Measurements from ENCODE around the gene GEMIN7.
A peak's percentile ranks its signal among the peaks of the same experiment; 100 is the strongest.
"Not testable (repeated sequence)": the region's sequence is repeated elsewhere in the genome, so short reads cannot be mapped to it uniquely, and the experiment has no call there.

GEMIN7 gene

GRCh38 chr19:45118591-45119355 lies 39.7 kb downstream of the GEMIN7 start:
- DNase-seq; in situ Hi-C loops (cut with HindIII; ENCODE audit: low pct_ligation_motif_present, low pct_unique_long_range_greater_than_20kb, low sequenced_read_pairs): not testable (repeated sequence)

- in situ Hi-C loops (cut with HindIII; ENCODE audit: low pct_ligation_motif_present, low pct_unique_long_range_greater_than_20kb, low sequenced_read_pairs), result no loop called here
- DNase-seq, result no peak
These were observed 40.5 kb downstream of the GEMIN7 start for GRCh38 chr19:45119582-45119981.

DNA sequence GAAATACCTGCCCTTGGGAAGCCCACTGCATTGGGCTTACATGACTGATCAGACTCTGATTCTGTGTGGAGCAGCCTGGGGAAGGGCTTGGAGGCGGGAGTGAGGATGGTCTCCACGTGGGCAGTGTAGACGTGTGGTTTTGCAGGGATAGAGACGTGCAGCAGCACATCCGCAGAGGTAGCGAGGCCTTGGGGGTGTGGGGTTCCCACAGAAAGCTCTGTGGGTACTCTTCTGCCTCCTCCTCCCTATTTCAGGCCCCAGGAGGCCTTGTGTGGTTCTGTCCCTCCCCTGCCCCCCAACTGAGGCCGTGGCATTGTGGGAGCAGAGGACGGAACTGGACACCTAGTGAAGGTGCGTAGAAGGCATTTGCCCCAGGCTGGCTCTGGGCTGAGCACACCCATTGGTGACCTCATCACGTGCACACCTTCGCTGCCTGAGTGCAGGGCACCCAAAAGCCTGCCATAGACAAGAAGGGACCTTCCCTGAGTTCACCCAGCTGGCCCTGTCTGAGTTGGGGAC lies 42.8 kb downstream of the GEMIN7 start:
- in situ Hi-C loops (cut with HindIII; ENCODE audit: low pct_ligation_motif_present, low pct_unique_long_range_greater_than_20kb, low sequenced_read_pairs), result no loop called here

GRCh38 chr19:45122832-45123231 lies 43.8 kb downstream of the GEMIN7 start:
- in situ Hi-C loops (cut with HindIII; ENCODE audit: low pct_ligation_motif_present, low pct_unique_long_range_greater_than_20kb, low sequenced_read_pairs), result no loop called here
- no peak for DNase-seq

More for the DNA sequence above, 42.8 kb downstream of the GEMIN7 start:
- no peak for DNase-seq

DNA sequence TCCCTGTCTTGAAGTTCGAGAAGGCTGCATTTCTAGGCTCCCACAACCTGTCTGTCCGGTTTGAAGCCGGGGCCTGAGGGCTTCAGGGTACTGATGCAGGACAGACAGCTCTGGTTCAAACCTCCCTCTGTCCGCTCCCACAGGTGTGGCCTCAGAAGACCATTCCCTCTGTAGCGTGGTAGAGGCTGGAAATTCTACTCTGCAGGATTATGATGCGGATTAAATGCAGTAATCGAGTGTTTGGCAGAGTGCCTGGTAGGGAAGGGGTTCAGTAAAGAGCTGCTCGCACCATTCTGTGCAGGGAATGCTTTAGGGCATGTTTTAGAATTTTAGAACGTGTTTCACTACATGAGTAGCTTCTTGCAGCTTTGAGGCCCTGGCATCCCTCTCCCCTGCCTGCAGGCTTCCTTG lies 44.4 kb downstream of the GEMIN7 start:
- in situ Hi-C loops (cut with HindIII; ENCODE audit: low pct_ligation_motif_present, low pct_unique_long_range_greater_than_20kb, low sequenced_read_pairs), result no loop called here
- DNase-seq, result no peak

DNA sequence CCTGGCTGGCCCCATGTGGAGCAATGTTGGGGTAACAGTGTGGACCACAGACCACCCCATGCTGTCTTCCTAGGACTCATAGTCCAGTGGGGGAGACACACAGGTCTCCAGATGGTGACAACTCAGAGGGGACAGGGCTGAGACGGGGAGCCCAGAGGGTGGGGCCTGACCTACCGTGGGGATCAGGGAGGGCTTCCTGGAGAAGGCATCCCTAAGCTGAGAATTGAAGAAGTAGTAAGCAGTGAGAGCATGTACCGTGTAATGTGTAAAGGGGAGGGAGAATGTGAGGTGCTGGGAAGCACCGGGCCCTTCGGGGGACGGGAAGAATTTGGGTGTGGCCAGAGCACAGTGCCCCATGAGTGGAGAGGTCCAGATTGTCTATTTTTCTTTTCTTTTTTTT lies 45.0 kb downstream of the GEMIN7 start:
- in situ Hi-C loops (cut with HindIII; ENCODE audit: low pct_ligation_motif_present, low pct_unique_long_range_greater_than_20kb, low sequenced_read_pairs), result no loop called here
- no peak for DNase-seq

DNA sequence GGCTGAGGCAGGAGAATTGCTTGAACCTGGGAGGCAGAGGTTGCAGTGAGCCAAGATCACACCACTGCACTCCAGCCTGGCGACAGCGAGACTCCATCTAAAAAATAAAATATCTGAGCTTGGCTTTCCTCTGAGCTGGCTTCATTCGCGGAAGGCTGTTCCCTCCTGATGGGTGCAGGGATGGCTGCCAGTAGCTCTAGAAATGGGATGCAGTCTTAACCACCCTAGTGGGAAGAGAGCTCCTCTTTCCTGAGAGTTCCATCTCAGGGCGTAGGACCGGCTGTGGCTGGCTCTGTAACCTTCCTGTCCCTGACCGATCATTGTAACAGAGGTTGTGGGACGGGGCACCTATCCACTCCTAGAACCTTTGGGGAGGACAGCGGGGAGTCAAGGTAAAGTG lies 46.3 kb downstream of the GEMIN7 start:
- in situ Hi-C loops (cut with HindIII; ENCODE audit: low pct_ligation_motif_present, low pct_unique_long_range_greater_than_20kb, low sequenced_read_pairs), result no loop called here

DNA sequence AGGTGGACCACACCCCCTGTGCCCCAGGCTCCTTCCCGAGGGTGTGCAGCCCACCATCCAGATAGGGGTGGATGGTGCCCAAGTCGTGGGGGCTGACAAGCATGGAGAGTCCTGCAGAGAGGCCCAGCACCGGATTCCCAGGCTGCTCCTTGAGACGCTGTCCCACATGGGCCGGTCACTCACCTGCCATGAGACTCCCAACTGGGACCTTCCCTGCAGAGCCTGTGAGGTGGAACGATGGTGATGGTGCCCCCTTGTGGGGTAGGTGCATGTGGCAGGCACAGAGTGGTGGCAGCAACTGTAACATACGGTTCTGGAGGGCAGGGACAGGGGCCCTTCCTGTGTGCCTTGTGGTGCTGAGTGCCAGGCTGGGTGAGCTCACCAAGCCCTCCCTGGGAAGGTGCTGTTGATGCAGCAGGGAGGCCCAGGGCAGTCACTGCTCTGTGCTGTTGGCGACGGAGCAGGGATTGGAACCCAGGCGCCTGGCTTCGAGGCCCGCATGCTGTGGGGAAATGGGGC lies 47.0 kb downstream of the GEMIN7 start:
- peak; percentile 59 for DNase-seq

More for the DNA sequence above, 46.3 kb downstream of the GEMIN7 start:
- no peak for DNase-seq

DNA sequence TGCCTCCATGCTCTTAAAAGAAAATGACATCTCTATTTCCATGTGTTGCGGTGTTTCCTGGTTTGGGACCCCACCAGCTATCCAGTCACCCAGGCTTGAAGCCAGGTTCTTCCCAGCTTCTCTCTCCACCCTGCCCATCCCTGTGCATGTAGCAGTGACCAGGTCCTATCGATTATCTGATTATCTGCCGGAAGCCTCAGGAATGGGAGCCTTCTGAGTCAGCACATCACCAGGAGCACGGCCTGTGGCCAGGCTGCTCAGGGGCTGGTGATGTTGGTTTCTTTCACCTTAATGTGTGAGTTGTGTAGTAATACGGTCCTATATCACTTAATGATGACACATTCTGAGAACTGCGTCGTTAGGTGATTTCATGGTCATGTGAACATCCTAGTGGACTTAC lies 47.6 kb downstream of the GEMIN7 start:
- DNase-seq, result no peak
- in situ Hi-C loops (cut with HindIII; ENCODE audit: low pct_ligation_motif_present, low pct_unique_long_range_greater_than_20kb, low sequenced_read_pairs), result no loop called here

More for the DNA sequence above, 47.0 kb downstream of the GEMIN7 start:
- in situ Hi-C loops (cut with HindIII; ENCODE audit: low pct_ligation_motif_present, low pct_unique_long_range_greater_than_20kb, low sequenced_read_pairs), result no loop called here

DNA sequence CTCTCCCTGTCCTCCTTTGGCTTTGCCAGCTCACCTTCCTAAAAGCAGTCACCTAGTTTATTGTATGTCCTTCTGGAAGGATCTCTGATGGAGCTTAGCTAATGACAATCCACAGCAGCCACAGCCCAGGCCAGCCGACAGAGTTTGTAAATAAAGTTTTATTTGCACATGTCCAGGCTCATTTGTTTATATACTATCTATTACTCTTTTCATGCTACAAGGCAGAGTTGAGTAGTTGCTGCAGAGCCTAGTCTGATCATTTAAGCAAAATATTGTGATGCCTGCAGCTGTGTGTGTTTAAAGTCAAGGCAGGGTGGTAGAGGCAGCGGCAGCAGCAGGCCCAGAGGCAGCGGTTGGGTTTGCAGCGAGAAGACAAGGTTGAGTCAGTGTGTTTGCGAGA lies 49.1 kb downstream of the GEMIN7 start:
- no peak for DNase-seq
- in situ Hi-C loops (cut with HindIII; ENCODE audit: low pct_ligation_motif_present, low pct_unique_long_range_greater_than_20kb, low sequenced_read_pairs), result no loop called here

GRCh38 chr19:45128806-45129205 lies 49.7 kb downstream of the GEMIN7 start:
- no peak for DNase-seq
- in situ Hi-C loops (cut with HindIII; ENCODE audit: low pct_ligation_motif_present, low pct_unique_long_range_greater_than_20kb, low sequenced_read_pairs), result no loop called here

DNA sequence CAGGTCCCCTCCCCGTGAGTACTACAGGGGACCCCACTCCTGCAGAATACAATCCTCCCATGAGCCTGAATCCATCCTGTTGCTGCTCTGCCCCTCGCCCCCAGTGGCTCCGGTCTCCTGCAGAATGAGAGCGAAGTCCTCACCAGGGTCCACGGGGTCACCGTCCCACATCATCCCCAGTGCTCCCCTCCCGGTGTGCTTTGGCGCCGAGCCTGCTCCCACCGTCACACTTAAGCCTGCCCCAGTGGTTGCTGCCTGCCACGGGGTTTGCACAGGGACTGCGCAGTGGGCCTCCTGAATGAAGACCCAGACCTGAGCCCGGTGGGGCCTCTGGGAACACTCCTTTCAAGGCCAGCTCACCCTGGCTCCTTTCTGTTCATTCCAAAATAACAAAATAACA lies 51.2 kb downstream of the GEMIN7 start:
- in situ Hi-C loops (cut with HindIII; ENCODE audit: low pct_ligation_motif_present, low pct_unique_long_range_greater_than_20kb, low sequenced_read_pairs), result no loop called here
- DNase-seq, result no peak

GRCh38 chr19:45130888-45131615 lies 52.0 kb downstream of the GEMIN7 start:
- DNase-seq, result peak; percentile 21
- in situ Hi-C loops (cut with HindIII; ENCODE audit: low pct_ligation_motif_present, low pct_unique_long_range_greater_than_20kb, low sequenced_read_pairs), result no loop called here

DNA sequence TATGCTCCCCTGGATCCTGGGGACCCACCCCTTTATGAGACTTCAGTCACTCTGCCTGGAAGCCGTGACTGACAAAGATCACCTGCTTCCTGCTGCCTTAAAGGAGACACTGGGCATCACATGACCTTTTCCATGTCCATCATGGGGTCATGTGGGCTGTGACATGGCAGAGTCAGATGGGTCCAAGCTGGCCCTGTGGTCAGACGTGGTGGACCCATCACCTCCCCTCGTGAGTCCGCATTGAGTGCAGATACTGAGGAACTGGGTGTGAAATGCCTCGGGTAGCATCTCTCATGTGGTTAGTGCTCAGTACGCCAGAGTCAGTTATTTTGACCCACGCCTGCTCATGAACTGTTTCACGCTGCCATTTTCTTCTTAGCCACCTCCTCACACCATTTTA lies 54.6 kb downstream of the GEMIN7 start:
- no peak for DNase-seq
- in situ Hi-C loops (cut with HindIII; ENCODE audit: low pct_ligation_motif_present, low pct_unique_long_range_greater_than_20kb, low sequenced_read_pairs), result no loop called here

- in situ Hi-C loops (cut with HindIII; ENCODE audit: low pct_ligation_motif_present, low pct_unique_long_range_greater_than_20kb, low sequenced_read_pairs), result no loop called here
- no peak for DNase-seq
These were observed 56.3 kb downstream of the GEMIN7 start for GRCh38 chr19:45135176-45135885.

GRCh38 chr19:45136507-45137178 lies 57.6 kb downstream of the GEMIN7 start:
- no peak for DNase-seq
- in situ Hi-C loops (cut with HindIII; ENCODE audit: low pct_ligation_motif_present, low pct_unique_long_range_greater_than_20kb, low sequenced_read_pairs), result no loop called here

DNA sequence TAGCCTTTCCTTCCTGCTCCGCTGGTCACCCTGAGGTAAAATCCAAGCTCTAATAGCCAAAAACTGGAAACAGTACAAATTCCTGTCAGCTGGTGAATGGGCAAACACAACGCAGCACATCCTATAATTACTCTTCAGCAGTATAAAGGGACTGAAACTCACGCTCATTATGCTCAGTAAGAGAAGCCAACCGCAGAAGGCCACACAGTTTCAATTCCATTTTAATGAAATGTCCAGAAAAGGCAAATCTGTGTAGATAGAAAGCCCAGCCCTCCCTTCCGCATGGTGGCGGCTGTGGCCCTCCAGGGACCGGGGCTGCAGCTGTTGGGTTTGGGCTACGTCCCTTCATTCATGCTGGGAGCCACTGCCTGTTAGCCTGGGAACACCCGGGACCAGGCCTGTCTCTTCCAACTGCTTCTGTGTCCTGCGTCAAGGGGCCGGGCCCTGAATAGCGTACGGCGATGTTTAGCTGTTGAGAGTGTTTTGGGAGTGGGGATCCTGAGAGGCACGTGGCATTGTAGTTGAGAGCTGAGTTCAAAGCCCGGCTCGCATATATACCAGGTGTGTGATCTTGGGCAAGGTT lies 58.2 kb downstream of the GEMIN7 start:
- in situ Hi-C loops (cut with HindIII; ENCODE audit: low pct_ligation_motif_present, low pct_unique_long_range_greater_than_20kb, low sequenced_read_pairs), result no loop called here
- DNase-seq, result no peak

GRCh38 chr19:45138303-45138751 lies 59.3 kb downstream of the GEMIN7 start:
- in situ Hi-C loops (cut with HindIII; ENCODE audit: low pct_ligation_motif_present, low pct_unique_long_range_greater_than_20kb, low sequenced_read_pairs), result no loop called here
- no peak for DNase-seq
